Measurements from ENCODE around the gene TBX4. TPM values are rescaled to one million over a fixed set of nuclear protein-coding genes. Genes with fewer than 3 reads are reported as not detected.

TBX4 gene
- total RNA-seq, 4 donors from 2014 or later, result not detected

DNA sequence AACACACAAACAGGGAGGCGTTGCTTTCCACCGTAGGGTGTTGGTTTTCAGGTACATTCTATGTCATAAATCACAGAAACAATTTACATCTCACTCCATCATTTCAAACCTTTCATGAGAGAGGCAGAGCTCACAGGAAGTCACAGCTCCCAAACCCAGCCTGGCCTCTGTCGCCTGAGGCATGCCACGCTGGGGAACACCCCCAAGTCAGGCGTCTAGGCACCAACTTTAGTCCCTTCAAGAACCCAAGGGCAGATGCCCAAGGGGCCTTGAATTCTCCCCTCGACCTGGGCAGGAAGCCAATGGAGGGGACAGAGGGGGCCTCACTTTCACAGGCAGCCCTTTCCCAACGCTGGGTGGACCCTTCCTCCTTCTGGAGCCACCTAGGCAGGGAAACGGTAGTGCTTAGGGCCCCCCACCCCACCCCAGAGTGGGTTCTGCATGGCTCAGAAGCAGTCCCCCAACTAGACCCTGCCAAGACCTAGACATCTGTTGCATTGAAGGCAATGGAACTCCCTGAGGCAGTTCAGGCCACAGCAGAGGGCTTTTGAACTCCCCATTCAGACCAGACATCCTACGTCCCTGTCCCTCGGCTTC is 10.6 kb downstream of the TBX4 start:
- no peak for TF ChIP-seq POLR2A (IDR thresholded peaks at IDR 0.05)
- TF ChIP-seq, protein P1, sequence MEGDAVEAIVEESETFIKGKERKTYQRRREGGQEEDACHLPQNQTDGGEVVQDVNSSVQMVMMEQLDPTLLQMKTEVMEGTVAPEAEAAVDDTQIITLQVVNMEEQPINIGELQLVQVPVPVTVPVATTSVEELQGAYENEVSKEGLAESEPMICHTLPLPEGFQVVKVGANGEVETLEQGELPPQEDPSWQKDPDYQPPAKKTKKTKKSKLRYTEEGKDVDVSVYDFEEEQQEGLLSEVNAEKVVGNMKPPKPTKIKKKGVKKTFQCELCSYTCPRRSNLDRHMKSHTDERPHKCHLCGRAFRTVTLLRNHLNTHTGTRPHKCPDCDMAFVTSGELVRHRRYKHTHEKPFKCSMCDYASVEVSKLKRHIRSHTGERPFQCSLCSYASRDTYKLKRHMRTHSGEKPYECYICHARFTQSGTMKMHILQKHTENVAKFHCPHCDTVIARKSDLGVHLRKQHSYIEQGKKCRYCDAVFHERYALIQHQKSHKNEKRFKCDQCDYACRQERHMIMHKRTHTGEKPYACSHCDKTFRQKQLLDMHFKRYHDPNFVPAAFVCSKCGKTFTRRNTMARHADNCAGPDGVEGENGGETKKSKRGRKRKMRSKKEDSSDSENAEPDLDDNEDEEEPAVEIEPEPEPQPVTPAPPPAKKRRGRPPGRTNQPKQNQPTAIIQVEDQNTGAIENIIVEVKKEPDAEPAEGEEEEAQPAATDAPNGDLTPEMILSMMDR (IDR thresholded peaks at IDR 0.05), result no peak
- H3K4me1 ChIP-seq, result peaks cover 0 to 17% (median 0%) of the 10 kb centered on the region in 4 donors
- peak in 2 of 3 donors; percentile 24 to 41 for DNase-seq
- no peak overlapping the region for H3K4me3 ChIP-seq
- H3K9me3 ChIP-seq, result no peaks in the 10 kb centered on the region
- H3K27ac ChIP-seq, result no peak overlapping the region
- no peaks in the 10 kb centered on the region for H3K36me3 ChIP-seq
- H3K27me3 ChIP-seq, result peaks cover 0 to 16% of the 10 kb centered on the region in 2 donors

DNA sequence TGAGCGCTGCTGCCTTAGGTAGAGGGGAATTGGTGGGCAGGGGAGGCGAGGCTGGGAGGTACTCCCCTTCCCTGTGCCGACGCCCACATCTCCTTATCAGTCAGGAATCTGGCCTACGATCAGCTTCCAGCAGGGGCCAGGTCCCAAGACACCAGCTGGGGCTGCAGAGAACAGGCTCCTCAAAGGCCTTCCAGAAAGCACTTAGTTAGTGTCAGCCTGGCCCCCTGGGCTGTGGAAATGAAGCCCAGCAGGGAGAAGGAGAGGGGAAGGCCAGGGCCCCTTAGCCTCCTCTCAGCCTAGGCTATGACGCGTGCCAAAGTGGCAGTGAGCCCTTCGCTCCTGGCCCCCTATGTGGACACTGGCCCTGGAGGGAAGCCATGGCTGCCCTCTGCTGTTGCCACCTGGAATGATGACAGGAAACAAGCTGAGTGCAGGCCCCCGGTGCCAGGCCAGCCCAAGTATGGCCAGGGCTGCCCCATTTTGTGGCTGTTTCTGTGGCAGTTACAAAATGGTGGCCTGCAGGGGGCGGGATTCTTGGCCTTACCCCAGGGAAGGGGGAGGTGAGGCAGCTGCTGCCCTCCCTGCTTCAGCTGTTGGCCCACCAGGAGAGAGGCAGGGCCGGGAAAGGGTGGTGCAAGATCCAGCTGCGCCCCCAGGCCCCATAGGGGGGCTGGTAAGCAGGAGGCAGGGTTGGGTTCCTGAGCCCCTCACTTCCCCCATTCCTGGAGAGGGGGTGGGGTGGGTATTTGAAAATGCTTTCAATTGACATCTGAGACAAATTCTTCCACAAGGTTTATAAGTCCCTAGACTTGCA is 11.3 kb downstream of the TBX4 start:
- peaks cover 0 to 17% (median 0%) of the 10 kb centered on the region in 4 donors for H3K4me1 ChIP-seq
- TF ChIP-seq, protein P1 (IDR thresholded peaks at IDR 0.05), result no peak
- TF ChIP-seq POLR2A (IDR thresholded peaks at IDR 0.05), result no peak
- H3K4me3 ChIP-seq, result no peak overlapping the region
- peak in 2 of 3 donors; percentile 22 to 39 for DNase-seq
- H3K27me3 ChIP-seq, result peaks cover 0 to 16% of the 10 kb centered on the region in 2 donors
- H3K27ac ChIP-seq, result no peak overlapping the region
- H3K36me3 ChIP-seq, result no peaks in the 10 kb centered on the region
- no peaks in the 10 kb centered on the region for H3K9me3 ChIP-seq

DNA sequence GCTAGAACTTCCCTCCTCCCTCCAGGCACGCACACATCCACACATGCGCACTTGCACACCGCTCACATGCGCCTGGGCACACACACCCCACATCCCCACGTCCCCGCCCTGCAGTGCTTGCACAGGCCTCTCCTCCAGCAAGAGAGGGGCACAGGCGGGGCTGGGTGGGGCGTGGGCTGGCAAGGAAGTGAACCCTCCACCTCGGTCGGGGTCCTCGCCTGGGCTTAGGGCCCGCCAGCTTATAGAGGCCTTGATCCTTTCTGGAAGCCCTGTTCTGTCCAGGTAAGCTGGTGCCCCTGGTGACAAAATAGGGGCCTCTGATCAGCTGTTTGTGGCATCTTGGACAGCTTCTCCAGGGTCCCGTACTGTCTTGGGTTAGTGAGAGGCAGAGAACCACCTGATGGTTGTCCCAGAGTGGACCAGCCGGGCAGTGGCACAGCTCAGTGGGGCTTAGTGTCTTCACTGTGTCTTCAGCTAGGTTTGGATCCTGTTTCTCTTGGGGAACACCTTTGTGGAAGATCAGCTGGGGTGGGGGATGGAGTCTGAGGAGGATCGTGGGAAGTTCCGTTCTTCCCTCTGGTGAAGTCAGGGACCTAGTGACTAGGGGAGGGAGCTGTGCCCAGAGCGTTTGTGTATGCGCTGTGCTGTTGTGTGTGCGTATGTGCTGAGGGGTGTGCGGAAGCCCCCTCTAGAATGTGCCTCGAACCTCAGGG is 12.1 kb downstream of the TBX4 start:
- Histone ChIP-seq H3K27ac (no peak overlapping the region), H3K27me3 (peaks cover 0 to 16% of the 10 kb centered on the region in 2 donors), H3K4me1 (peaks cover 0 to 17% (median 0%) of the 10 kb centered on the region in 4 donors), H3K9me3 (no peaks in the 10 kb centered on the region), H3K36me3 (no peaks in the 10 kb centered on the region), H3K4me3 (no peak overlapping the region)
- TF ChIP-seq, protein P1 (IDR thresholded peaks at IDR 0.05), result no peak
- no peak for TF ChIP-seq POLR2A (IDR thresholded peaks at IDR 0.05)
- DNase-seq, result peak in 2 of 3 donors; percentile 25 to 37

DNA sequence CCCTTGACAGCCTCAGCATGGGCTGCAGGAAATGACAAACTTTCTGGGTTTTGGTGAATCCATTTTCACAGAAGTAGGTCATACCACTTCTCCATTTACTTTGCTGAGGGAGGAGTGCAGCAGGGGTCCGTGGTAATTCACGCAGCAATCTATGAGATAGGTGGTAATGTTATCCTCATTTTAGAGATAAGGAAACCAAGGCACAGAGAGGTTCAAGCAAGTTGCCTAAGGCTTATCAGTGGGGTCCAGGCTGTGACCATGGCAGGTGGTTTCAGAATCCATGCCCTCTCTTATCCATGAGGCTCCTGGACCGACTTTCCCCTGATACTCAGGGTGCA is 12.6 kb downstream of the TBX4 start:
- H3K27ac ChIP-seq, result no peak overlapping the region
- no peaks in the 10 kb centered on the region for H3K36me3 ChIP-seq
- no peak for DNase-seq
- no peaks in the 10 kb centered on the region for H3K9me3 ChIP-seq
- H3K4me1 ChIP-seq, result peaks cover 0 to 17% (median 0%) of the 10 kb centered on the region in 4 donors
- peaks cover 0 to 16% of the 10 kb centered on the region in 2 donors for H3K27me3 ChIP-seq
- TF ChIP-seq, protein P1 (IDR thresholded peaks at IDR 0.05), result no peak
- no peak for TF ChIP-seq POLR2A (IDR thresholded peaks at IDR 0.05)
- no peak overlapping the region for H3K4me3 ChIP-seq

DNA sequence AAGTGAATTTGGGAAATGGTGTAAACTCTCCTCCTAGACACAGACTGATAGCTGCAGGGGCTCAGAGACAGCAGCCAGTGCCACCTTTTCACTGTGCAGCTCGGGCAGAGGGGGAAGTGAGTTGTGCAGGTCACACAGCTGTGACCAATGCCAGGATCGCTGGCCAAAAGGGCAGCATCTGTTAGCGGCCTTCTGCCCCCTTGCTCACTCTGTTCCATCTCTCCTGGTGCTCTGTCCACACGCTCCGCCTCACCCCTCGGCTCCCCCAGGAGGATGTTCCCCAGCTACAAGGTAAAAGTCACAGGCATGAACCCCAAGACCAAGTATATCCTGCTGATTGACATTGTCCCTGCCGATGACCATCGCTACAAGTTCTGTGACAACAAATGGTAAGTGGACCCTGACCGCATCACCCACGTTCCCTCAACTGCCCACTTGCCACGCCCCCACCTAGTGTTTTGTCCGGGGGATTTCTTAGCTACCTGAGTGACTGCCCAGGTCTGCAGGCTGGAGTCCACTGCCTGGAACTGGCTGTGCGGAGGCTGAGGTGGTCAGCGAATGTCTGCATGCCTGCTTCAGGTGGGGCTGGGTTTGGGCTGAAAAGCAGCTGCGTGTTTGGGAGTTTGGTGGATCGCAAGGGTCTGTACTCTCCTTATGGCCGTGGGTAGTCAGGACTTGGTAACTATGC is 13.5 kb downstream of the TBX4 start:
- Histone ChIP-seq H3K4me3 (no peak overlapping the region), H3K4me1 (peaks cover 0 to 17% (median 0%) of the 10 kb centered on the region in 4 donors), H3K27ac (no peak overlapping the region), H3K9me3 (no peaks in the 10 kb centered on the region), H3K36me3 (no peaks in the 10 kb centered on the region), H3K27me3 (peaks cover 0 to 16% of the 10 kb centered on the region in 2 donors)
- TF ChIP-seq, protein P1 (IDR thresholded peaks at IDR 0.05), result no peak
- no peak for TF ChIP-seq POLR2A (IDR thresholded peaks at IDR 0.05)
- DNase-seq, result peak in 2 of 3 donors; percentile 26 to 35

All from Peyer's patch (tissue), 4 donors.